Fibroblast of the aortic adventitia (primary cell): ENCODE measurements around the gene ARHGEF19. TPM values are rescaled to one million over a fixed set of nuclear protein-coding genes. Genes with fewer than 3 reads are reported as not detected.

Experiments
- DNase-seq: peaks from one replicate; pipeline ENCODE4 v3.0.0-alpha.2; 2010; ENCODE audit warnings: low read depth
- H3K4me3 ChIP-seq: 2 replicates; pipeline ENCODE4 v1.5.1; 2011; ENCODE audit warnings: low read depth, mild to moderate bottlenecking, control low read depth, low read length, moderate library complexity
- CTCF ChIP-seq: IDR thresholded peaks from 2 replicates; pipeline ENCODE4 v1.5.1; 2011; ENCODE audit warnings: mild to moderate bottlenecking, low read length, control low read depth, inconsistent platforms; ENCODE audit not compliant: insufficient read depth
- small RNA-seq: library from RNA; depleted of rRNA; stranded (forward); fragments of <200 nt; gene quantifications from one replicate; pipeline ENCODE3, GENCODE V24; 2012
- total RNA-seq: library from RNA; depleted of rRNA; stranded (reverse); fragments of >200 nt; gene quantifications from 2 replicates; pipeline ENCODE4 v1.2.3, GENCODE V29; 2012; ENCODE audit warnings: low replicate concordance

ARHGEF19 gene
- total RNA-seq, 1 donor: 2.8 TPM

DNA sequence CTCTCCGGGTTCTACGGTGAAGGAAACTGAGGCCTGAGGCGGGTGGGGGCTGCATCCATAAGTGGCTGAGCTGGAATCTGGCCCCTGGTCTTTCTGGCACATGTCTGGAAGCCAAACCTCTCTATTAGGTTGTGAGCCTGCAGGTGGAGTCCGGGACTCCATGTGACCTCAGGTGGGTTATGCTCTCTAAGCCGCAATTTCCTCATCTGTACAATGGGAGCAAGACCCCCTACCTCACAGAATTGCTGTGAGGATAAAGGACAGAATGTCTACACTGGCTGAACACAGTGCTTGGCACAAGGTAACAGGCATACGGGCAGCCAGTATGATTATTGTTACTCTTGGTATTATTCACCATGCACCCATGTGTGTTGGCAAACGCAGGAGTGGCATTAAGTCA is 63.3 kb downstream of the ARHGEF19 start:
- H3K4me3 ChIP-seq: no peak overlapping the region
- no peak for DNase-seq
- no peak for TF ChIP-seq CTCF

DNA sequence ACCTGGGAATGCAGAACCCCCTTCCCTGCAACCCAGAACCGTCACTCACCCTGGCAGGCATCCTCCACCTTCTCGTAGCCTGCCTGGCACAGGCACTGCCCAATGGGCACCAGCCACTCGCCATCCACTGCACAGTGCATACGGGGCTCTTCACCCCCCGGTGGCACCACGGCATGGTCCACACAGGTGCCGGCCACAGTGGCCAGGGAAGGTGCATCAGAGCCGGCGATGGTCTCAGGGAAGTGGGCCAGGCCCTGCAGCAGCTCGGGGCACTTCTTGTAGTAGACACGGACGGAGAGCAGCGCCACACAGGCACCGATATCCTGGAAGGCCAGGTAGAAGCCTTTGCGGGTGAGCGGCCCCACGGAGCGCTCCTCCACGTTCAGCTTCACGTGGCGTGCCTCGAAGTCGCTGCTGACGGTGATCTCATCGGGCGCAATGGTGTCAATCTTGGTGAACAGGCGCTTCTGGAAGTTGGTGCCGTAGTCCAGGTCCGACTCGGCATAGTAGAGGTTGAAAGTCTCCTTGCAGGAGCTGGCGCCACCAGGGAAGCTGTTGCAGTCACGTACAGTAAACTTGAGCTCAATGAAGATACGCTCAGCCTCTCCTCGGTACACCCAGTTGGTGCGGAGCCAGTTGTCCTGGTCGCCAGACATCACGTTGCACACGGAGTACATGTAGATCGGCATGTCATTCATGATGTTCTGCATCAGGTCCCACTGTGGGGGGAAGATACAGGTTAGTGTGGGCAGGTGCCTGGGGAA is 63.9 kb downstream of the ARHGEF19 start:
- DNase-seq: no peak
- TF ChIP-seq CTCF: no peak
- no peak overlapping the region for H3K4me3 ChIP-seq

Small RNA genes lying within 50 kb of the gene (small RNA-seq; reads per million reads assigned to genes)
- gene MT1XP1: not detected

Other genes starting within 250 kb of the ARHGEF19 start
- 13.8 and 21.7 TPM in 2 replicates for gene ZBTB17, start 236.6 kb downstream of the ARHGEF19 start, total RNA-seq
- not detected in 2 replicates for gene SRARP, start 208.4 kb downstream of the ARHGEF19 start, total RNA-seq
- 8.9 TPM in 1 of 2 replicates, not detected in the other for gene HSPB7, start 194.6 kb downstream of the ARHGEF19 start, total RNA-seq
- 0.09 and 0.25 TPM in 2 replicates for gene CLCNKA, start 190.6 kb downstream of the ARHGEF19 start, total RNA-seq
- gene CLCNKB, start 168.9 kb downstream of the ARHGEF19 start, total RNA-seq: not detected in 2 replicates
- gene FAM131C, start 139.0 kb downstream of the ARHGEF19 start, total RNA-seq: 0.08 and 0.63 TPM in 2 replicates
- gene EPHA2, start 56.6 kb downstream of the ARHGEF19 start, total RNA-seq: 7.8 and 7.9 TPM in 2 replicates
- 6.7 and 7.5 TPM in 2 replicates for gene CPLANE2, start 24.5 kb upstream of the ARHGEF19 start, total RNA-seq
- gene FBXO42, start 139.8 kb upstream of the ARHGEF19 start, total RNA-seq: 16.5 and 18.6 TPM in 2 replicates
- gene SZRD1, start 154.6 kb upstream of the ARHGEF19 start, total RNA-seq: 67.1 and 97.9 TPM in 2 replicates
- not detected in 2 replicates for gene SPATA21, start 224.8 kb upstream of the ARHGEF19 start, total RNA-seq
- gene NECAP2, start 228.1 kb upstream of the ARHGEF19 start, total RNA-seq: 71.5 and 73.9 TPM in 2 replicates